ENCODE measurements around the gene ZBED1.
"Not testable (repeated sequence)": the region's sequence is repeated elsewhere in the genome, so short reads cannot be mapped to it uniquely, and the experiment has no call there.

GRCh38 chrX:2519638-2520037, 18.9 kb upstream of the ZBED1 start:
- TF ChIP-seq CTCF (IDR thresholded peaks at IDR 0.05; ENCODE audit: extremely low read depth in 1 of 2, insufficient read depth in 1 of 2, low read depth in 1 of 2, low read length in 2 of 2); EZH2 (IDR thresholded peaks at IDR 0.05; ENCODE audit: borderline replicate concordance, low read depth, low read length, severe bottlenecking); POLR2A (IDR thresholded peaks at IDR 0.05; ENCODE audit: low read depth, low read length); POLR2AphosphoS5 (IDR thresholded peaks at IDR 0.05; ENCODE audit: insufficient read depth, low read depth, low read length); MYC (IDR thresholded peaks at IDR 0.05; ENCODE audit: low read depth, low read length); FOS (IDR thresholded peaks at IDR 0.05; ENCODE audit: borderline replicate concordance, insufficient read depth, low read length); GATA2 (IDR thresholded peaks at IDR 0.05; ENCODE audit: insufficient read depth, insufficient read length, low read depth, low read length); JUN (IDR thresholded peaks at IDR 0.05; ENCODE audit: borderline replicate concordance, insufficient read depth, insufficient read length, low read depth): not testable (repeated sequence)
- TF ChIP-seq, protein P1, sequence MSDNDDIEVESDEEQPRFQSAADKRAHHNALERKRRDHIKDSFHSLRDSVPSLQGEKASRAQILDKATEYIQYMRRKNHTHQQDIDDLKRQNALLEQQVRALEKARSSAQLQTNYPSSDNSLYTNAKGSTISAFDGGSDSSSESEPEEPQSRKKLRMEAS (IDR thresholded peaks at IDR 0.05; ENCODE audit: insufficient read depth, insufficient read length): not testable (repeated sequence)

Data from endothelial cell of umbilical vein (primary cell).